ENCODE results near the gene CD48.

GRCh38 chr1:160658162-160658813 lies 53.3 kb downstream of the CD48 start:
- no peak for TF ChIP-seq POLR2A (IDR thresholded peaks at IDR 0.05; ENCODE audit: low read depth, low read length)
- TF ChIP-seq POLR2AphosphoS5 (IDR thresholded peaks at IDR 0.05; ENCODE audit: low read depth, low read length) = no peak
- no peak for TF ChIP-seq TAF1 (IDR thresholded peaks at IDR 0.05; ENCODE audit: borderline replicate concordance, low read depth, low read length)
